HepG2 (cell line): ENCODE data around the gene TSHZ2. TPM values are rescaled to one million over a fixed set of nuclear protein-coding genes. Genes with fewer than 3 reads are reported as not detected.

ENCODE experiments used
- DR1 ChIP-seq: sonication (generic); formaldehyde crosslinking; IDR thresholded peaks from 2 replicates; pipeline ENCODE4 v1.8.0; 2021; ENCODE audit warnings: mild to moderate bottlenecking, missing genetic modification reagents, inconsistent platforms
- EED ChIP-seq: sonication (generic); formaldehyde crosslinking; IDR thresholded peaks from 2 replicates; pipeline ENCODE4 v1.5.0; 2020; ENCODE audit warnings: mild to moderate bottlenecking, missing genetic modification reagents
- FOXA1 ChIP-seq, 2 experiments: fragments of 450-650 bp in 1 of 2; sonication (generic) in 1 of 2; formaldehyde crosslinking in 1 of 2; IDR thresholded peaks; 2 replicates each; pipeline versions ENCODE4 v1.4.0 to v1.6.1; 2016 to 2020; ENCODE audit warnings: missing genetic modification reagents in 1 of 2
- GABPB1 ChIP-seq: IDR thresholded peaks from 2 replicates; pipeline ENCODE4 v1.6.1; 2016; ENCODE audit warnings: mild to moderate bottlenecking, missing genetic modification reagents, moderate library complexity, missing compliant biosample characterization
- GLMP ChIP-seq: sonication (generic); formaldehyde crosslinking; IDR thresholded peaks from 2 replicates; pipeline ENCODE4 v1.9.0; 2021; ENCODE audit warnings: missing genetic modification reagents, mild to moderate bottlenecking, borderline replicate concordance
- IKZF5 ChIP-seq: IDR thresholded peaks from 2 replicates; pipeline ENCODE4 v1.6.1; 2018; ENCODE audit warnings: missing genetic modification reagents, mild to moderate bottlenecking, missing compliant biosample characterization
- IRF1 ChIP-seq: sonication (generic); formaldehyde crosslinking; IDR thresholded peaks from 2 replicates; pipeline ENCODE4 v1.4.0; 2020; ENCODE audit warnings: low read depth, mild to moderate bottlenecking, missing genetic modification reagents
- KDM5B ChIP-seq: sonication (generic); formaldehyde crosslinking; IDR thresholded peaks from 2 replicates; pipeline ENCODE4 v1.4.0; 2020; ENCODE audit warnings: missing genetic modification reagents, mild to moderate bottlenecking, borderline replicate concordance
- ONECUT2 ChIP-seq: sonication (generic); formaldehyde crosslinking; IDR thresholded peaks from 2 replicates; pipeline ENCODE4 v1.4.0; 2020; ENCODE audit warnings: missing genetic modification reagents
- PRDM15 ChIP-seq: sonication (generic); formaldehyde crosslinking; IDR thresholded peaks from 2 replicates; pipeline ENCODE4 v1.4.0; 2020; ENCODE audit warnings: missing genetic modification reagents
- REL ChIP-seq: sonication (generic); formaldehyde crosslinking; conservative IDR thresholded peaks from 2 replicates; pipeline ENCODE4 v1.8.0; 2022; ENCODE audit warnings: mild to moderate bottlenecking, missing genetic modification reagents, moderate library complexity
- SALL2 ChIP-seq: sonication (generic); formaldehyde crosslinking; IDR thresholded peaks from 2 replicates; pipeline ENCODE4 v1.8.1; 2023; ENCODE audit warnings: mild to moderate bottlenecking, missing genetic modification reagents, inconsistent platforms
- SMC3 ChIP-seq: IDR thresholded peaks from 2 replicates; pipeline ENCODE4 v1.6.1; 2011; ENCODE audit warnings: low read length, improper control_type of control experiment
- SRSF1 ChIP-seq: fragments of 200-400 bp; formaldehyde crosslinking; optimal IDR thresholded peaks from 2 replicates; pipeline ENCODE3; 2017; ENCODE audit warnings: mild to moderate bottlenecking, low read depth, low read length, moderate library complexity
- TARDBP ChIP-seq: sonication (generic); formaldehyde crosslinking; IDR thresholded peaks from 2 replicates; pipeline ENCODE4 v1.8.0; 2022; ENCODE audit warnings: mild to moderate bottlenecking, missing genetic modification reagents
- ZBTB42 ChIP-seq: sonication (generic); formaldehyde crosslinking; IDR thresholded peaks from 2 replicates; pipeline ENCODE4 v1.5.0; 2020; ENCODE audit warnings: mild to moderate bottlenecking, missing genetic modification reagents
- ZFP82 ChIP-seq: sonication (generic); formaldehyde crosslinking; IDR thresholded peaks from 2 replicates; pipeline ENCODE4 v1.5.1; 2020; ENCODE audit warnings: mild to moderate bottlenecking, missing genetic modification reagents, borderline replicate concordance
- ZNF468 ChIP-seq: sonication (generic); formaldehyde crosslinking; IDR thresholded peaks from 2 replicates; pipeline ENCODE4 v1.8.0; 2022; ENCODE audit warnings: mild to moderate bottlenecking, moderate library complexity, missing genetic modification reagents
- ZNF768 ChIP-seq: sonication (generic); formaldehyde crosslinking; IDR thresholded peaks from 2 replicates; pipeline ENCODE4 v1.4.0; 2020; ENCODE audit warnings: missing genetic modification reagents
- ZUFSP ChIP-seq: sonication (generic); formaldehyde crosslinking; IDR thresholded peaks from 2 replicates; pipeline ENCODE4 v1.9.0; 2021; ENCODE audit warnings: missing genetic modification reagents, mild to moderate bottlenecking, borderline replicate concordance
- polyA plus RNA-seq, 8 experiments: library from polyadenylated mRNA; depleted of rRNA in 3 of 8; stranded (reverse) in 7 of 8; unstranded in 1 of 8; fragments of >200 nt; fragmentation: Illumina TruSeq in 4 of 8; extraction: Trizol in 4 of 8; gene quantifications; 2 replicates each; pipeline versions ENCODE4 v1.2.1 to v1.2.3, GENCODE V29; 2011 to 2016; ENCODE audit warnings: low read depth in 4 of 8, missing spikeins in 1 of 8, mixed read lengths in 1 of 8; ENCODE audit not compliant: insufficient read depth in 1 of 8
- total RNA-seq, 5 experiments: library from RNA; depleted of rRNA; stranded (reverse); fragments of >200 nt; fragmentation: Illumina TruSeq; extraction: Trizol; gene quantifications; 2 replicates each; pipeline ENCODE4 v1.2.3, GENCODE V29; 2016; ENCODE audit warnings: low read depth in 1 of 5

TSHZ2 gene
- total and polyA plus RNA-seq, 2 of the 13 experiments (the other 11 are each of a cell fraction or from before 2014, with no cell fraction given), result 0.01 TPM; not detected in 1

- TF ChIP-seq PRDM15 (CRISPR knock-in tag) (no peak; the same call in 1 of the 2 replicates), FOXA1 (IDR thresholded peaks at IDR 0.05) (no peak), FOXA1 (CRISPR knock-in tag; IDR thresholded peaks at IDR 0.05) (peak; percentile 78), ZFP82 (CRISPR knock-in tag) (no peak; the same call in 1 of the 2 replicates), DR1 (CRISPR knock-in tag) (no peak), GLMP (CRISPR knock-in tag) (no peak), ZBTB42 (no peak), KDM5B (no peak), TARDBP (CRISPR knock-in tag) (peak; percentile 72), ZUFSP (CRISPR knock-in tag) (no peak), IRF1 (CRISPR knock-in tag) (no peak), SALL2 (no peak), SRSF1 (no peak), ONECUT2 (no peak), EED (CRISPR knock-in tag) (no peak), IKZF5 (CRISPR knock-in tag) (no peak), GABPB1 (CRISPR knock-in tag) (no peak; the same call in 1 of the 2 replicates), ZNF768 (no peak), REL (CRISPR knock-in tag) (no peak), ZNF468 (no peak), SMC3 (0 out of 2 replicates have a peak, but pooled peaks have one; percentile 2)
Measured at GRCh38 chr20:53081916-53082863, 110.0 kb downstream of the TSHZ2 start (continued).
